SH-SY5Y (cell line): ENCODE data around the gene TMX1.

ENCODE experiments used
- GATA2 ChIP-seq: IDR thresholded peaks from 2 replicates; pipeline ENCODE4 v1.6.1; 2011; ENCODE audit warnings: mild to moderate bottlenecking, low read depth, low read length
- GATA3 ChIP-seq: IDR thresholded peaks from 2 replicates; pipeline ENCODE4 v1.6.1; 2011; ENCODE audit warnings: low read depth, mild to moderate bottlenecking, low read length, moderate library complexity

DNA sequence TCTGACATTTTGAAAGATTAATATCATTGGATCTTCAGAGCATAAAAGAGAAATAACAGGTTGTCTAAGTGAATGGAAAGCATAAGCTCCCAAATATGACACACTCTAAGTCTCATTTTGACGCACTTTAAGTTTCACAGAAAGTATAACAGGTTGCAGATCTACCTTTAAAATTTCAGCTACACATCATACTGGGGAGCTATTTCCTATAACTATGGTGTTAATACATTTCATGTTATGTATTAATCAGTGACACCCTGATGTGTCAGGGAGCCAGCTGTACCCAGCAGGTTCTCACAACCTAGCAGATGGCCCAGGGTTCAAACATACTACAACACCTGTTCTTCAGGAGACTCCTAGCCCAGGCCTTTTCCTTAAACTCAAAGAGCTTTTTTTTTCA is 31.1 kb upstream of the TMX1 start:
- TF ChIP-seq GATA2, result no peak
- TF ChIP-seq GATA3, result no peak
